NCI-H345 treated with DMSO at 0.1 percent for 48 hours (cell line): ENCODE results near the gene TRIP11.
"Not testable (repeated sequence)": the region's sequence is repeated elsewhere in the genome, so short reads cannot be mapped to it uniquely, and the experiment has no call there.

ENCODE experiments used
- DNase-seq: peaks from one replicate; lab custom pipeline; 2025; ENCODE audit not compliant: unreplicated experiment; lab: John Stamatoyannopoulos, UW

The TRIP11 gene

DNA sequence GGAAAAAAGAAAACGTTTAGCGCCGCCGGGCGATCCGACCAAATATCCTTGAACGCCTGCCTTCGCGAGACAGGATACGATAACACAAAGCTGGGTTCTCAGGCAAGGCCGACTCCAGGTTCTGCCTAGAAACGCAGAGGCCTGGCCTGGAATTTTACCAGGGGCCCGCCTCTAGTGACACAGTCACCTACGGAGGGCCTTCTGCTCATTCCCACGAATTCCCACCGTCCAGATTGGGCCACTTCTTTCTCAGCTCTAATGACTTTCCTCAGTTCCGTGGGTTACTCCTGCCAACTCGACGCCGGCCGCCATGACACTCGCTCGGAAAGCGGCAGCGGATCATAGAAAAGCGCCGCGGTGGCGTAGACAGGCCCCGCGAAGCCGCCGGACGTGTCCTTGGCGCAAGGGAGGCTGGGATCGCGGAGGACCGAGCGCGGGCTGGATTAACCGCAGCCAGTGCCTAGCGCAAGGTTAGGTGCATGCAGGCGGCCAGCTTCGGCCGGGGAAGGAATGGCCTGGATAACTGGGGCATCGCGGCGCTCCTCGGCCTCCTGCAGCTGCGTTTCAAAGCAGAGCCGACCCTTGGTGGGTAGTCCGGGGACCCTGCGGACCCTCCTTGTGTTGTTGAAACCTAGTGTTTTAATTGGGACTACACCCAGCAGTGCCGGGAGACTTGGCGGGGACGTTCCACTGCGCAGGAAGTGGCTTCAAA lies at the start of gene TRIP11:
Gene TRIP11, minus strand, starts transcription at position 341 of the 712 bp plus-strand sequence. CDS start 374 bp downstream, outside the sequence.
- DNase-seq, result peak; percentile 82

- DNase-seq, result no peak
Observed at GRCh38 chr14:92088494-92088893, 48.6 kb upstream of the TRIP11 start.

GRCh38 chr14:92074555-92074954 lies 34.7 kb upstream of the TRIP11 start:
- no peak for DNase-seq

- no peak for DNase-seq
Observed at GRCh38 chr14:92058006-92058917, 18.4 kb upstream of the TRIP11 start.

- DNase-seq, result no peak
Observed at GRCh38 chr14:92049781-92050180, 9.9 kb upstream of the TRIP11 start.

GRCh38 chr14:92049221-92049620 lies 9.4 kb upstream of the TRIP11 start:
- not testable (repeated sequence) for DNase-seq

GRCh38 chr14:92045904-92046303 lies 6.0 kb upstream of the TRIP11 start:
- DNase-seq, result not testable (repeated sequence)

DNA sequence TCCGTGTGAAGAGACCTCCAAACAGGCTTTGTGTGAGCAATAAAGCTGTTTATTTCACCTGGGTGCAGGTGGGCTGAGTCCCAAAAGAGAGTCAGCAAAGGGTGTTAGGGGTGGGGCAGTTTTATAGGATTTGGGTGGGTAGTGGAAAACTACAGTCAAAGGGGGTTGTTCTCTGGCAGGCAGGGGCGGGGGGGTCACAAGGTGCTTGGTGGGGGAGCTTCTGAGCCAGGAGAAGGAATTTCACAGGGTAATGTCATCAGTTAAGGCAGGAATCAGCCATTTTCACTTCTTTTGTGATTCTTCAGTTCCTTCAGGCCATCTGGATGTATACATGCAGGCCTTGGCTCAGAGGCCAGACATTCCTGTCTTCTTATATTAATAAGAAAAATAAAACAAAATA lies 1.9 kb upstream of the TRIP11 start:
- not testable (repeated sequence) for DNase-seq

DNA sequence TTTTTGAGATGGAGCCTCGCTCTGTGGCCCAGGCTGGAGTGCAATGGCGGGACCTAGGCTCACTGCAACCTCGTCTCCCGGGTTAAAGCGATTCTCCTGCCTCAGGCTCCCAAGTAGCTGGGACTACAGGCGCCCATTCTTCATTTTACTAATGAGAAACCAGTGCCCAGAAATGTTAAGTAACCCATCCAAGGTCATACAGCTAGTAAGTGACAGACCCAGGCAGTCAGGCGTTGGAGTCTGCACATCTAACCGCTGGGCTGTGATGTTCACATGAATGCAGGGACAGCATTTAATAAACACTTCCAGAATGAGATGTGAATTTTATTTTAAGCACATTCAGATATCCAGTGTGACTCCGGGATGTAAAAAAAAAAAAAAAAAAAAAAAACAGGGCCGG lies 1.3 kb upstream of the TRIP11 start:
- DNase-seq, result no peak

DNA sequence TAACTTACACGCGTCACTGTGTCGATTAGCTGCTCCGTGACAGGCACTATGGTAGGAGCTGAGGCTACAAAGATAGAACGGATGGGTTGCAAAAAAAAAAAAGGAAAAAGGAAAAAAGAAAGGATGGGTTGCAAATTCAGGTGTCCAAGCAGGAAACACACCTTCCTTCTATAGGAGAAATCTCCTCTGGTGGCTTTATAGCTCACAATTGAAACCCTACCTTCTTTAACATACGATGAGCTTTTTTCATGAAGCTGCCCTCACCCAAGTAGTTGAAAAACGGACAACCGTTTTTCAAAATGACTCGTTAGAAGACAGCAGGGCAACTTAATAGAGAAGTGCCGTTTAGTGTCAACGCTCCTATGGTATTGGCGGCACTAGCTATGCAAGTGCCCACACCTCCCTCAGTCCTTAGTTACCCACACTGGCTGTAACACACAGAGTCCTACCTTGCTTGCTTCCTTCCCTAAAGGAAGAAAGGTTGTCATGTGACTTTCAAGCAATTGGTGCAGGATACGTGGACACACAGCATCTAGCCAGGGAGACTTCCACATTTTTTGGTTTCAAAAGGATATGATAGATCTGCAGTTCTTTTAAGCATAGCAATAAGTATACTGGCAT lies 682 bp upstream of the TRIP11 start:
- peak; percentile 20 for DNase-seq

GRCh38 chr14:92039063-92039718 lies 668 bp downstream of the TRIP11 start:
- DNase-seq, result peak; percentile 42

- no peak for DNase-seq
Observed at GRCh38 chr14:92037989-92038388, 1.9 kb downstream of the TRIP11 start.

- no peak for DNase-seq
Observed at GRCh38 chr14:92035890-92036289, 4.0 kb downstream of the TRIP11 start.

GRCh38 chr14:92033906-92034687 lies 5.8 kb downstream of the TRIP11 start:
- no peak for DNase-seq

- DNase-seq, result no peak
Observed at GRCh38 chr14:92033433-92033832, 6.4 kb downstream of the TRIP11 start.

DNA sequence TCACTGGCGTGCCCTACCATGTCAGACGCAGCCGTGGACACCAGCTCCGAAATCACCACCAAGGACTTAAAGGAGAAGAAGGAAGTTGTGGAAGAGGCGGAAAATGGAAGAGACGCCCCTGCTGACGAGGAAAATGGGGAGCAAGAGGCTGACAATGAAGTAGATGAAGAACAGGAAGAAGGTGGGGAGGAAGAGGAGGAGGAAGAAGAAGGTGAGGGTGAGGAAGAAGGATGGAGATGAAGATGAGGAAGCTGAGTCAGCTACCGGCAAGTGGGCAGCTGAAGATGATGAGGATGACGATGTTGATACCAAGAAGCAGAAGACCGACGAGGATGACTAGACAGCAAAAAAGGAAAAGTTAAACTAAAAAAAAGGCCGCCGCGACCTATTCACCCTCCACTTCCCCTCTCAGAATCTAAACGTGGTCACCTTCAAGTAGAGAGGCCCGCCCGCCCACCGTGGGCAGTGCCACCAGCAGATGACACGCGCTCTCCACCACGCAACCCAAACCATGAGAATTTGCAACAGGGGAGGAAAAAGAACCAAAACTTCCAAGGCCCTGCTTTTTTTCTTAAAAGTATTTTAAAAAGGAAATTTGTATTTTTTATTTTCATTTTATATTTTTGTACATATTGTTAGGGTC lies 13.2 kb downstream of the TRIP11 start:
- no peak for DNase-seq

- DNase-seq, result no peak
Observed at GRCh38 chr14:92022036-92022435, 17.8 kb downstream of the TRIP11 start.

- no peak for DNase-seq
Observed at GRCh38 chr14:92021523-92021922, 18.3 kb downstream of the TRIP11 start.

DNA sequence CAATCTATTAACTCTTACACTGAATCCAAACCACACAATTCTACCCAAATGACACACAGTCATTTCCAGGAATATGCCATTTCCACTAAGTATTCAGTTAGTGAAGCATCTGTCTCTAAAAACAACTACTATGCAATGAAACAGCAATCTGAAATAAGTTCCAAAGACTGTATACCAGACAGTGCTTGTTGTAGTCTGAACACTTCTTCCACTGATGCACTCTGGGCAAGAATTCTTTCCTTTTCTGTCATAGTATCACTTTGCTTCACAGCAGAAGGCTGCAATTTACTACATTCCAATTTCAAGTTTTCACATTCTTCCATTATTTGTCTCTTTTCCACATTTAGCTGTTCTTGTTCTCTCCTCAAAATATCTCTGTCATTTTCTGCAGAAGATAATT lies 25.8 kb downstream of the TRIP11 start:
- DNase-seq, result no peak
